Upper lobe of right lung (tissue), 1 donor: Measurements from ENCODE around the gene HS6ST2. TPM values are rescaled to one million over a fixed set of nuclear protein-coding genes. Genes with fewer than 3 reads are reported as not detected.

Source experiments
- ATAC-seq: fragments of 200-7000 bp; cut with Tn5 transposase; one replicate; pipeline ENCODE4 v1.9.1; 2020; ENCODE audit warnings: mild to moderate bottlenecking, moderate library complexity
- DNase-seq: peaks from one replicate; pipeline ENCODE4 v3.0.0-alpha.2; 2020
- H3K27ac ChIP-seq: fragments of 200-600 bp; one replicate; pipeline ENCODE4 v1.8.0; 2022
- H3K27me3 ChIP-seq: fragments of 200-600 bp; one replicate; pipeline ENCODE4 v1.8.0; 2022; ENCODE audit warnings: mild to moderate bottlenecking
- H3K36me3 ChIP-seq: fragments of 200-600 bp; one replicate; pipeline ENCODE4 v1.8.0; 2022
- H3K4me1 ChIP-seq: fragments of 200-600 bp; one replicate; pipeline ENCODE4 v1.8.0; 2022
- H3K4me3 ChIP-seq: fragments of 200-600 bp; one replicate; pipeline ENCODE4 v1.8.0; 2022; ENCODE audit warnings: mild to moderate bottlenecking
- H3K9me3 ChIP-seq: fragments of 200-600 bp; one replicate; pipeline ENCODE4 v1.8.0; 2022
- CTCF ChIP-seq: fragments of 200-600 bp; IDR thresholded peaks from one replicate; pipeline ENCODE4 v1.8.0; 2022; ENCODE audit warnings: antibody characterized with exemption
- intact Hi-C: fragments of 100-400 bp; cut with DNase I; formaldehyde crosslinking; loops from one replicate; pipeline ENCODE4 v1.11.0; 2022
- total RNA-seq: library from RNA; stranded (reverse); fragmentation: NEBNext Ultra II Directional; extraction: Animal tissue kit (Norgen Biotek cat#: 25700); gene quantifications from one replicate; pipeline ENCODE4 v1.2.1, GENCODE V29; 2021
- donor health status: DM: no; HTN: yes; CAD: no; lungs with severe emphysema.

HS6ST2 gene
- total RNA-seq, 1 donor from 2014 or later = 0.87 TPM

DNA sequence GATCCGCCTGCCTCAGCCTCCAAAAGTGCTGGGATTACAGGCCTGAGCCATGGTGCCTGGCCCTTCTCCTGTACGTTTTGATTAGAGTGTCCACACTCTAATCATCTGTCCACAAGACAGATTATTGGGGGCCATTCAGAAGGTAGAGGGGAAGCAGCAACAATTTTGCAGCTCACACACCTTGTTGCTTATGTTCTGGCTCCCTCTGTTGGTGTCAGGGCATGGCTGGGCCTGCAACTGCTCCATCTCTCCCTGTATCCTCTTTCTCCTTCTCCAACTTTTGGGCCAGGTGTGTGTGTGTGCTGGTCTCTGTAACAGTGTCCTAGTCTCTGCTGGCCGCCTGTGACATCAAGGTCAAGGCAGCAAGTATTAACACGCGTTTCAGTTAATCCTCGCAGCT lies 344.1 kb downstream of the HS6ST2 start:
- Histone ChIP-seq H3K27ac (no peak overlapping the region), H3K4me3 (no peak overlapping the region), H3K4me1 (no peaks in the 10 kb centered on the region), H3K27me3 (no peaks in the 10 kb centered on the region), H3K36me3 (no peaks in the 10 kb centered on the region), H3K9me3 (no peaks in the 10 kb centered on the region)
- ATAC-seq (no peak), DNase-seq (no peak)
- intact Hi-C loops = no loop called here
- no peak for TF ChIP-seq CTCF

DNA sequence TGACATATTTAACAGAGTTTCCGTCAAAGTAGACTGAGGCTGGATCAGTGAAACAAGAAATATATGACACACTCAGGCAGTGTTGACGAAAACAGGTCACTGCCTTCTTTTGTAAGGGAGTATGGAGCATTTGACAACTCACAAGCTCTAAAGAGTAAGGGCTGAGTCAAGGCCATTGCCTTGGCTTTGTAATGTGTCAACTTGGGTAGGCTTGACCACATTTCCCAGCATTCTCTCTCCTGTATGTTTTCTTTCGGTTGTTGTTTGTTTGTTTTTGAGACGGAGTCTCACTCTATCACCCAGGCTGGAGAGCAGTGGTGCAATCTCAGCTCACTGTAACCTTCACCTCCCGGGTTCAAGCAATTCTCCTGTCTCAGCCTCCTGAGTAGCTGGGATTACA lies 344.6 kb downstream of the HS6ST2 start:
- ATAC-seq (no peak), DNase-seq (no peak)
- no peak overlapping the region for H3K27ac ChIP-seq
- no peaks in the 10 kb centered on the region for H3K27me3 ChIP-seq
- H3K36me3 ChIP-seq = no peaks in the 10 kb centered on the region
- H3K9me3 ChIP-seq = no peaks in the 10 kb centered on the region
- intact Hi-C loops = no loop called here
- H3K4me3 ChIP-seq = no peak overlapping the region
- no peaks in the 10 kb centered on the region for H3K4me1 ChIP-seq
- TF ChIP-seq CTCF = no peak

DNA sequence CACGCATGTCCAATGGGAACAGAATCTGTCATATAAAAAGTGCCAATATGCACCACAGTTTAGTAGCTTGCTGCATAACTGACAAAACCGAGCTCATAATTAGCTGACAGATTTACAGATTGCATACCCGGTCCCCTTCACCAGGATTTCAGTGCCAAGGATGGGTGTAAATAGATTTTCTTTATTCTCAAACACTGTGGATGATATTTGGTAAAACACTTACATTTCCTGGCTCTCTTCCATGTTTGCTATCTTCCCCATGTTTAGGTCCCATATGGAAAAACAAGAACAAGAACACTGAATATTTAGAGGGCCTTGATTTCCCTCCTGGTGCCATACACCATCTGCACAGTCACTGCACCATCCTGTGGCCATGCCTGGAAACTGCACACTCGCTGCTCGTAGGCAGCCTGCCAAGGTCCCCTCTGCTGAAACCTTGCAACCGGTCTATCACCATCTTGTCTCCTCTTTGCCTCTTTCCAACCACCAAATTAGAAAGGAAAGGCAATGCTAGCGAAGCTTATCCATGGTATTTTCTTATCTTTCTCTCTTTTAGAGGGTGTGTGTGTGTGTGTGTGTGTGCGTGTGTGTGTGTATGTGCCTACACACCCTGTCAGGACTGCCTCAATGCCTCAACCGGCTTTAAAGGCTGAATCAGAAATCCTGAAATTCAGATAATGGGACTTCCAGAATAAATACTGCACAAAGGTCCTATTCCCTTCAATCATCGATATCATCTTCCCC lies 345.4 kb downstream of the HS6ST2 start:
- no peaks in the 10 kb centered on the region for H3K27me3 ChIP-seq
- peak; percentile 67 for DNase-seq
- no peaks in the 10 kb centered on the region for H3K9me3 ChIP-seq
- H3K27ac ChIP-seq = no peak overlapping the region
- no peaks in the 10 kb centered on the region for H3K36me3 ChIP-seq
- peak; percentile 80 for ATAC-seq
- peak; percentile 55 for TF ChIP-seq CTCF
- no peak overlapping the region for H3K4me3 ChIP-seq
- no peaks in the 10 kb centered on the region for H3K4me1 ChIP-seq
- intact Hi-C loops = no loop called here

DNA sequence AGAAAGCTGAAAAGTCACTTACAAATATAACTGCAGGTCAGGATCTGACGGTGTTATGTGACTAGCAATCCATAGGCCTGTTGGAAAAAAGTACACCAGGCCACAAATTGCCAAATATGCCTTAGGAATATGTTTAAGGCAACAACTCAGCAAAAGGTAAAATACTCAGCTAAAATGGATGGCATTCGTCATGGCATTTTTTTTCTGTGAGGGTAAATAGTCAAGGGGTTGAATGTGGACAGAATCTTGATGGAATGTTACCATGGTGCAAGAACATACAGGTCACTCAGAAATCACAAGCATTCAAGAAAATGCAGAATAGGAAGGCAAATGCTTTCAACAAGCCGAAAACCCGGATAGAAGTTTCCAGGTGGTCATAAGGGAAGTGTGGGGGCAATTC lies 347.9 kb downstream of the HS6ST2 start:
- H3K4me3 ChIP-seq = no peak overlapping the region
- no peaks in the 10 kb centered on the region for H3K4me1 ChIP-seq
- DNase-seq = no peak
- no peaks in the 10 kb centered on the region for H3K27me3 ChIP-seq
- H3K36me3 ChIP-seq = no peaks in the 10 kb centered on the region
- H3K27ac ChIP-seq = no peak overlapping the region
- no peaks in the 10 kb centered on the region for H3K9me3 ChIP-seq
- ATAC-seq = no peak
- intact Hi-C loops = no loop called here
- TF ChIP-seq CTCF = no peak

DNA sequence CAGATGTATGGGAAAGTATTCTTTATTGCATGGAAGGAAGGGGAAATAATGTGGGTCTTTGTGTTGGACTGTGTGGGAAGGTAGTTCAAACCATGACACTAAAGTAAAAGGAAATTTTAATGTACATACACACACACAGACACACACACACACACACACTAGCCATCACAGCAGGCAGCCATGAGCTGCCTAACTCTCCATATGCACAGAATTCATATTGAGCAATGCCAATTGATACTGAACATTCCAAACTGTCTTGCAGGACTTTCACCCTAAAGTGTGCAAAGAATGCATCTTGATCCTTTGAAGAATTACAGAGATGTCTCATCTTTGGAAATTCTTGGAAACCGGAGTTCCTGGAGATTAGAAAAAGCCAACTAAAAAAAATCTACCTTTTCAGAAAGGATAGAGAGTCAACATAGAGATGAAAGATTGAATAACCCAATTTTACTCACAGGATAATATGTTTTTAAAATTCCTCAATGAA lies 349.0 kb downstream of the HS6ST2 start:
- no peak for DNase-seq
- no peak overlapping the region for H3K27ac ChIP-seq
- intact Hi-C loops = no loop called here
- TF ChIP-seq CTCF = no peak
- H3K9me3 ChIP-seq = no peaks in the 10 kb centered on the region
- no peaks in the 10 kb centered on the region for H3K36me3 ChIP-seq
- H3K4me1 ChIP-seq = no peaks in the 10 kb centered on the region
- H3K4me3 ChIP-seq = no peak overlapping the region
- no peak for ATAC-seq
- H3K27me3 ChIP-seq = no peaks in the 10 kb centered on the region
